NCI-H774 (cell line): ENCODE data around the gene ARFRP1.
"Not testable (repeated sequence)": the region's sequence is repeated elsewhere in the genome, so short reads cannot be mapped to it uniquely, and the experiment has no call there.

Source experiments
- DNase-seq: peaks from one replicate; lab custom pipeline; 2025; lab: John Stamatoyannopoulos, UW

Gene ARFRP1

GRCh38 chr20:63655249-63655648, 52.5 kb downstream of the ARFRP1 start:
- DNase-seq: no peak

- DNase-seq: no peak
These were observed 53.7 kb downstream of the ARFRP1 start for GRCh38 chr20:63653974-63654668.

- peak; percentile 81 for DNase-seq
These were observed 54.5 kb downstream of the ARFRP1 start, which contains the start of gene STMN3 for GRCh38 chr20:63653041-63653973. STMN3 (minus strand) TSS chr20:63653424; CDS start chr20:63653345, 79 bp downstream.

- peak; percentile 18 for DNase-seq
These were observed 55.4 kb downstream of the ARFRP1 start for GRCh38 chr20:63652192-63652980.

GRCh38 chr20:63651942-63652191, 55.9 kb downstream of the ARFRP1 start:
- DNase-seq: no peak

GRCh38 chr20:63650486-63650885, 57.3 kb downstream of the ARFRP1 start:
- DNase-seq: not testable (repeated sequence)

- DNase-seq: no peak
These were observed 58.7 kb downstream of the ARFRP1 start for GRCh38 chr20:63648895-63649589.
